Common myeloid progenitor, CD34-positive (primary cell): ENCODE results near the gene PDILT.
A peak's percentile ranks its signal among the peaks of the same experiment; 100 is the strongest.

ENCODE experiments used
- CTCF ChIA-PET: fragments of 350-600 bp; sonication (Branson Sonifier 250); formaldehyde crosslinking; loops from one replicate; lab custom pipeline; 2021; ENCODE audit warnings: antibody characterized with exemption; lab: Charles Lee
- POLR2A ChIA-PET: fragments of 350-600 bp; sonication (Branson Sonifier 250); formaldehyde crosslinking; loops from one replicate; lab custom pipeline; 2021; ENCODE audit warnings: antibody characterized with exemption; lab: Charles Lee
- DNase-seq, 3 donors: peaks; one replicate each; pipeline versions ENCODE4 v3.0.0 to v3.0.0-alpha.2; 2013
- H3K27ac ChIP-seq, 2 experiments: 1 replicate in 1 of 2; 2 replicates in 1 of 2; pipeline ENCODE4 v1.7.0; 2013; ENCODE audit warnings: inconsistent platforms in 2 of 2, low read length in 2 of 2, mild to moderate bottlenecking in 2 of 2, low read depth in 1 of 2, moderate library complexity in 1 of 2; ENCODE audit not compliant: severe bottlenecking in 2 of 2, insufficient read depth in 1 of 2, poor library complexity in 1 of 2
- H3K27me3 ChIP-seq, 5 experiments: replicated peaks in 2 of 5; 1 replicate in 3 of 5; 2 replicates in 2 of 5; pipeline versions ENCODE4 v1.6.1 to v1.7.0; 2013; ENCODE audit warnings: low read length in 4 of 5, mild to moderate bottlenecking in 2 of 5, moderate library complexity in 2 of 5, inconsistent platforms in 1 of 5; ENCODE audit not compliant: insufficient read depth in 5 of 5, control insufficient read depth in 4 of 5
- H3K36me3 ChIP-seq, 4 experiments: 1 replicate in 2 of 4; 2 replicates in 2 of 4; pipeline versions ENCODE4 v1.6.1 to v1.7.0; 2013; ENCODE audit warnings: low read length in 3 of 4, control low read depth in 1 of 4, mild to moderate bottlenecking in 1 of 4; ENCODE audit not compliant: control insufficient read depth in 4 of 4, insufficient read depth in 4 of 4
- H3K4me1 ChIP-seq, 4 experiments: 1 replicate in 3 of 4; 2 replicates in 1 of 4; pipeline versions ENCODE4 v1.6.1 to v1.7.1; 2013; ENCODE audit warnings: low read length in 3 of 4, mild to moderate bottlenecking in 3 of 4, control low read depth in 1 of 4, inconsistent platforms in 1 of 4, moderate library complexity in 1 of 4; ENCODE audit not compliant: control insufficient read depth in 4 of 4, insufficient read depth in 4 of 4; ENCODE audit errors: control extremely low read depth in 1 of 4
- H3K4me3 ChIP-seq, 7 experiments: 1 replicate in 4 of 7; 2 replicates in 3 of 7; pipeline versions ENCODE4 v1.5.1 to v1.7.0; 2013; ENCODE audit warnings: mild to moderate bottlenecking in 7 of 7, low read length in 6 of 7, moderate library complexity in 6 of 7, inconsistent platforms in 2 of 7, low read depth in 2 of 7, control low read depth in 1 of 7; ENCODE audit not compliant: insufficient read depth in 4 of 7, control insufficient read depth in 1 of 7; ENCODE audit errors: extremely low read depth in 1 of 7
- H3K9me3 ChIP-seq, 5 experiments: 1 replicate in 4 of 5; 2 replicates in 1 of 5; pipeline versions ENCODE4 v1.6.1 to v1.7.1; 2013; ENCODE audit warnings: low read length in 4 of 5, mild to moderate bottlenecking in 2 of 5, inconsistent platforms in 1 of 5, low read depth in 1 of 5, moderate library complexity in 1 of 5; ENCODE audit not compliant: control insufficient read depth in 4 of 5, insufficient read depth in 2 of 5; ENCODE audit errors: control extremely low read depth in 1 of 5
- WGBS: methylation state at CpG from one replicate; pipeline ENCODE4 v1.1.5; 2013; ENCODE audit not compliant: insufficient coverage; 5-methylcytosine and 5-hydroxymethylcytosine counted together

Gene PDILT

DNA sequence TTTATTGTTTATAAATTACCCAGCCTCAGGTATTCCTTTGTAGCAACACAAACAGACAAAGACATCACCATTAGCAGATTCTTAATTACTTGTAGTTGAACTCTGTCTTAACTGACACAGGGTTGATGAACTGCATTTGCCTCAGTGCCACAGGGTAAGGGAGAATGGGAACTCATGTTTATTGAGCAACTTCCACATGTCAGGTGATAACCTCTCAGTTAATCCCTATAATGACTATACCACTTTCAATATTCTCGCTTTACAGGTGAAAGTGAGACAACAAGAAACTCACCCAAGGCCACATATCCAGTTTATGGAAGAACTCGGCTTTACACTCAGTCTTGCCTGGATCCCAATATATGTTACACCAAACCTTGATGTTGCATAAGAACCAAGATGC, 8.6 kb downstream of the PDILT start:
- ChIA-PET POLR2A (no interaction called here), CTCF (interaction anchor here (2.5 kb wide), 1 partner anchor 11 kb away, joined by 5 read pairs; no protein-coding TSS in a partner anchor)
- DNase-seq: no peak
- H3K4me3 ChIP-seq: no peak overlapping the region
- no peak overlapping the region for H3K27ac ChIP-seq
- H3K36me3 ChIP-seq: no peaks in the 10 kb centered on the region
- no peaks in the 10 kb centered on the region for H3K9me3 ChIP-seq
- no peaks in the 10 kb centered on the region for H3K27me3 ChIP-seq
- 96% methylated on average over 2 of the region's 2 CpGs for WGBS
- no peaks in the 10 kb centered on the region for H3K4me1 ChIP-seq

- no peaks in the 10 kb centered on the region for H3K36me3 ChIP-seq
- H3K4me1 ChIP-seq: no peaks in the 10 kb centered on the region
- POLR2A ChIA-PET: no interaction called here
- WGBS: 33% methylated on average over 1 of the region's 2 CpGs
- no peak overlapping the region for H3K27ac ChIP-seq
- CTCF ChIA-PET: interaction anchor here (3.0 kb wide), 1 partner anchor 10 kb away, joined by 14 read pairs; no protein-coding TSS in a partner anchor
- H3K4me3 ChIP-seq: no peak overlapping the region
- no peaks in the 10 kb centered on the region for H3K27me3 ChIP-seq
- no peak for DNase-seq
- no peaks in the 10 kb centered on the region for H3K9me3 ChIP-seq
Measured at GRCh38 chr16:20393801-20394577, 10.5 kb downstream of the PDILT start.

DNA sequence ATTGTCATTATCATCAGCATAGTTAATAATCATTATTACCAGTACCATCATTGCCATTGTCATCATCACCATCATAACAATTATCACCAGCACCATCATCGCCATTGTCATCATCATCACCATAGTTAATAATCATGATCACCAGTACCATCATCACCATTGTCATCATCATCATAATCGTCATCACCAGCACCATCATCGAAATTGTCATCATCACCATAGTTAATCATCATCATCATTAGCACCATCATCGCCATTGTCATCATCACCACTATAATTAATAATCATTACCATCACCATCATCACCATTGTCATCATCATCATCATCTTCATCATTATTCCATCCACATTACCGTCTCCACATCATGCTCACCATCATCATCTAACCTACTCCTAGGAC, 13.5 kb downstream of the PDILT start:
- ChIA-PET CTCF (no interaction called here), POLR2A (no interaction called here)
- Histone ChIP-seq H3K36me3 (no peaks in the 10 kb centered on the region), H3K4me3 (no peak overlapping the region), H3K27ac (no peak overlapping the region), H3K9me3 (no peaks in the 10 kb centered on the region), H3K4me1 (peaks cover 0 to 1% (median 0%) of the 10 kb centered on the region in 4 experiments), H3K27me3 (peaks cover 0 to 14% (median 8%) of the 10 kb centered on the region in 5 experiments)
- DNase-seq: no peak
- WGBS: 81% methylated on average over 5 of the region's 5 CpGs

GRCh38 chr16:20388854-20389253, 15.7 kb downstream of the PDILT start:
- Histone ChIP-seq H3K27me3 (peaks cover 0 to 15% (median 8%) of the 10 kb centered on the region in 5 experiments), H3K36me3 (no peaks in the 10 kb centered on the region), H3K4me1 (peaks cover 0 to 4% (median 0%) of the 10 kb centered on the region in 4 experiments), H3K4me3 (no peak overlapping the region), H3K27ac (no peak overlapping the region), H3K9me3 (no peaks in the 10 kb centered on the region)
- 100% methylated on average over 1 of the region's 1 CpG for WGBS
- CTCF ChIA-PET: no interaction called here
- POLR2A ChIA-PET: no interaction called here
- DNase-seq: no peak

- H3K27me3 ChIP-seq: peaks cover 0 to 15% (median 8%) of the 10 kb centered on the region in 5 experiments
- WGBS: 100% methylated on average over 1 of the region's 3 CpGs
- ChIA-PET CTCF (interaction anchor here (3.8 kb wide), 1 partner anchor 12 kb away, joined by 12 read pairs; no protein-coding TSS in a partner anchor), POLR2A (no interaction called here)
- peaks cover 0 to 4% (median 0%) of the 10 kb centered on the region in 4 experiments for H3K4me1 ChIP-seq
- no peak overlapping the region for H3K4me3 ChIP-seq
- no peak for DNase-seq
- no peaks in the 10 kb centered on the region for H3K9me3 ChIP-seq
- H3K36me3 ChIP-seq: no peaks in the 10 kb centered on the region
- no peak overlapping the region for H3K27ac ChIP-seq
Measured at GRCh38 chr16:20387978-20388377, 16.6 kb downstream of the PDILT start.

DNA sequence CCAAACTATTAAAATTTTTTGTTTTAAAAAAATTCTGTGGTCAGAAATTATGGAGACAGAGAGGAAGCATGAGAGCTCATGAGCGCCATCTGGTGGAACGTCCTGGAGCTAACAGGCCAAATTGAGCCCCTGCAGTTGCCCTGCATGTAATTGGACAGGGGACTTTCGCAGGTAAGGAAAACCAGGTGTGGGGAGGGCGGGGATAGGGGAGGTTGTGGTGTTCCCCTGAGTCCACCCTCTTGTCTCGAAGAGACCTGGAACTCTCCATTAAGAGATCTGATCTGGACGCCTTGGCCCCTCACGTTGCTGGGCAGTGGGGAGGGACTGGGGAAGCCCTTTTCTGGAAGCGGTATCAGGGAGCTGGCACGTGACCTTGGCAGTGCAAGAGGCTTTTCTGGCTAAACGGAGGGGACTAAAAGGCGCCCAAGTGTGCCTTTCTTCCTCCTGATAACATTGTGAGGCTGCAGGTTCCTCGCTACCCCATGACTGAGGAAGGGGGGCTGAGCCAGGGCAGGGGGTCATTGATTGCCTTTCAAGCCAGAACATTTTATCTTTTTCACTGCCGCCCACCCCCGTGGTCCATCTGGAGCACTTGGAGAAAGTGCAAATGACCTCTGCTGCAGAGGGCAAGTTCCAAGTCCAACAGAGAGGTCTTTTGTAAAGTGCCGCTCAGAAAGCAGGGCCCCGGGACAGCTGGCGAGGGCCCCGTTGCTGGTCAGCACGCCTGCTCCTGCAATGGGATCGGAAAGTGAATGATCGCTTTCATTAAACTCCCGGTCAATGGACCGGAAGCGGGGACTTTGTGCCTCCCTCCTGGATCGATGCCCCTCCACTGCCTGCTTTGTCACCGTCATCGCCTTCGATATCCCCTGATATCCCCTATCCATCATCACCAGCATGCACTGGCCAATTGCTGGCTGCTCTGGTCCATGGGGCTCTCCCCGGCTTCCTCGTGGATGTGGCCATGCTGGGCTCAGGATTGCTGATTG, 18.4 kb downstream of the PDILT start:
- H3K4me1 ChIP-seq: peaks cover 0 to 4% (median 0%) of the 10 kb centered on the region in 4 experiments
- no peak overlapping the region for H3K27ac ChIP-seq
- ChIA-PET POLR2A (no interaction called here), CTCF (interaction anchor here (1.2 to 4.3 kb wide), 7 partner anchors 10 to 487 kb away, joined by 3 to 51 read pairs (median 6); no protein-coding TSS in a partner anchor)
- H3K9me3 ChIP-seq: no peaks in the 10 kb centered on the region
- DNase-seq: peak; percentile 36 to 59 (median 43)
- peaks cover 0 to 15% (median 8%) of the 10 kb centered on the region in 5 experiments for H3K27me3 ChIP-seq
- H3K4me3 ChIP-seq: no peak overlapping the region
- WGBS: 24% methylated on average over 26 of the region's 30 CpGs
- H3K36me3 ChIP-seq: no peaks in the 10 kb centered on the region
